ENCODE results near the gene PLCB1.
"Not testable (repeated sequence)": the region's sequence is repeated elsewhere in the genome, so short reads cannot be mapped to it uniquely, and the experiment has no call there.

The PLCB1 gene

GRCh38 chr20:8367689-8368088 is 235.6 kb downstream of the PLCB1 start:
- no peak for DNase-seq (ENCODE audit: low read depth, low spot score)

GRCh38 chr20:8368670-8369069 is 236.6 kb downstream of the PLCB1 start:
- DNase-seq (ENCODE audit: low read depth, low spot score) = no peak

GRCh38 chr20:8369311-8369710 is 237.2 kb downstream of the PLCB1 start:
- no peak for DNase-seq (ENCODE audit: low read depth, low spot score)

- DNase-seq (ENCODE audit: low read depth, low spot score) = no peak
Observed at GRCh38 chr20:8370774-8371173, 238.7 kb downstream of the PLCB1 start.

GRCh38 chr20:8372824-8373380 is 240.8 kb downstream of the PLCB1 start:
- no peak for DNase-seq (ENCODE audit: low read depth, low spot score)

- no peak for DNase-seq (ENCODE audit: low read depth, low spot score)
Observed at GRCh38 chr20:8373579-8373978, 241.5 kb downstream of the PLCB1 start.

GRCh38 chr20:8375898-8376297 is 243.8 kb downstream of the PLCB1 start:
- DNase-seq (ENCODE audit: low read depth, low spot score) = no peak

- DNase-seq (ENCODE audit: low read depth, low spot score) = no peak
Observed at GRCh38 chr20:8376940-8377339, 244.9 kb downstream of the PLCB1 start.

- not testable (repeated sequence) for DNase-seq (ENCODE audit: low read depth, low spot score)
Observed at GRCh38 chr20:8379125-8379524, 247.1 kb downstream of the PLCB1 start.

GRCh38 chr20:8385247-8385646 is 253.2 kb downstream of the PLCB1 start:
- DNase-seq (ENCODE audit: low read depth, low spot score) = no peak

- no peak for DNase-seq (ENCODE audit: low read depth, low spot score)
Observed at GRCh38 chr20:8386991-8387390, 254.9 kb downstream of the PLCB1 start.

- no peak for DNase-seq (ENCODE audit: low read depth, low spot score)
Observed at GRCh38 chr20:8388141-8388540, 256.1 kb downstream of the PLCB1 start.

- no peak for DNase-seq (ENCODE audit: low read depth, low spot score)
Observed at GRCh38 chr20:8388707-8389106, 256.6 kb downstream of the PLCB1 start.

- DNase-seq (ENCODE audit: low read depth, low spot score) = no peak
Observed at GRCh38 chr20:8389381-8390036, 257.4 kb downstream of the PLCB1 start.

- DNase-seq (ENCODE audit: low read depth, low spot score) = no peak
Observed at GRCh38 chr20:8390037-8390433, 258.0 kb downstream of the PLCB1 start.

GRCh38 chr20:8390500-8390899 is 258.4 kb downstream of the PLCB1 start:
- no peak for DNase-seq (ENCODE audit: low read depth, low spot score)

- DNase-seq (ENCODE audit: low read depth, low spot score) = no peak
Observed at GRCh38 chr20:8393381-8393780, 261.3 kb downstream of the PLCB1 start.

- DNase-seq (ENCODE audit: low read depth, low spot score) = no peak
Observed at GRCh38 chr20:8394308-8394945, 262.4 kb downstream of the PLCB1 start.

- DNase-seq (ENCODE audit: low read depth, low spot score) = no peak
Observed at GRCh38 chr20:8395956-8396355, 263.9 kb downstream of the PLCB1 start.

- DNase-seq (ENCODE audit: low read depth, low spot score) = no peak
Observed at GRCh38 chr20:8398263-8399051, 266.4 kb downstream of the PLCB1 start.

- no peak for DNase-seq (ENCODE audit: low read depth, low spot score)
Observed at GRCh38 chr20:8399947-8400346, 267.9 kb downstream of the PLCB1 start.

- DNase-seq (ENCODE audit: low read depth, low spot score) = no peak
Observed at GRCh38 chr20:8400486-8400885, 268.4 kb downstream of the PLCB1 start.

Data from activated CD4-positive, CD25-positive, alpha-beta regulatory T cell treated with anti-CD3 and anti-CD28 coated beads, Interleukin-2, amount 50 U/mL, for 16 hours (primary cell).